SK-N-SH (cell line): ENCODE results near the gene ADD1. TPM values are rescaled to one million over a fixed set of nuclear protein-coding genes. Genes with fewer than 3 reads are reported as not detected.

Experiments used
- CTCF ChIA-PET: fragments of 300-600, 350-600 bp; formaldehyde crosslinking; extraction: SDS; loops from one replicate; lab custom pipeline; 2021; lab: Yijun Ruan, JAX
- POLR2A ChIA-PET: fragments of 350-600 bp; sonication (Branson Sonifier 250); formaldehyde crosslinking; extraction: SDS; loops from one replicate; lab custom pipeline; 2020; ENCODE audit warnings: antibody characterized with exemption, inconsistent platforms; lab: Yijun Ruan, JAX
- DNase-seq: peaks from one replicate; pipeline ENCODE4 v3.0.0; 2012
- H2AFZ ChIP-seq: fragments of 200-600 bp; sonication (generic); 2 replicates; pipeline ENCODE4 v1.8.1; 2016; ENCODE audit warnings: antibody characterized with exemption, mild to moderate bottlenecking, low read depth
- H3F3A ChIP-seq: fragments of 200-600 bp; sonication (generic); replicated peaks from 2 replicates; pipeline ENCODE3; 2016; ENCODE audit warnings: antibody characterized with exemption, mild to moderate bottlenecking; ENCODE audit not compliant: insufficient read depth
- H3K27ac ChIP-seq, 2 experiments: fragments of 200-500 bp in 1 of 2; fragments of 200-600 bp in 1 of 2; sonication (Bioruptor generic) in 1 of 2; sonication (generic), shearing (Covaris generic) in 1 of 2; 2 replicates each; pipeline versions ENCODE4 v1.5.1 to v1.6.1; 2014 to 2016; ENCODE audit warnings: low read depth in 2 of 2, inconsistent platforms in 1 of 2, low read length in 1 of 2, mild to moderate bottlenecking in 1 of 2, mixed read lengths in 1 of 2
- H3K27me3 ChIP-seq: fragments of 200-600 bp; sonication (generic), shearing (Covaris generic); 2 replicates; pipeline ENCODE4 v1.6.1; 2016; ENCODE audit warnings: mixed run types; ENCODE audit not compliant: insufficient read depth
- H3K36me3 ChIP-seq, 2 experiments: fragments of 200-500 bp in 1 of 2; fragments of 200-600 bp in 1 of 2; sonication (Bioruptor generic) in 1 of 2; sonication (generic) in 1 of 2; replicated peaks in 1 of 2; 2 replicates each; pipeline versions ENCODE3 to v1.5.1; 2014 to 2016; ENCODE audit warnings: low read length in 1 of 2, mild to moderate bottlenecking in 1 of 2; ENCODE audit not compliant: insufficient read depth in 2 of 2, control insufficient read depth in 1 of 2
- H3K4me1 ChIP-seq, 2 experiments: fragments of 200-500 bp in 1 of 2; fragments of 200-600 bp in 1 of 2; sonication (Bioruptor generic) in 1 of 2; sonication (generic), shearing (Covaris generic) in 1 of 2; 2 replicates each; pipeline versions ENCODE4 v1.5.1 to v1.6.1; 2014 to 2016; ENCODE audit warnings: low read depth in 1 of 2, low read length in 1 of 2, mixed run types in 1 of 2; ENCODE audit not compliant: insufficient read depth in 2 of 2, control insufficient read depth in 1 of 2
- H3K4me2 ChIP-seq: fragments of 200-600 bp; sonication (generic), shearing (Covaris generic); 2 replicates; pipeline ENCODE4 v1.6.1; 2017; ENCODE audit warnings: mixed run types
- H3K4me3 ChIP-seq, 2 experiments: fragments of 200-500 bp in 1 of 2; fragments of 200-600 bp in 1 of 2; sonication (Bioruptor generic) in 1 of 2; sonication (generic), shearing (Covaris generic) in 1 of 2; 2 replicates each; pipeline versions ENCODE4 v1.5.1 to v1.8.1; 2014 to 2016; ENCODE audit warnings: low read depth in 2 of 2, inconsistent platforms in 1 of 2, low read length in 1 of 2, mild to moderate bottlenecking in 1 of 2, mixed read lengths in 1 of 2, moderate library complexity in 1 of 2
- H3K79me2 ChIP-seq: fragments of 200-600 bp; sonication (generic); 2 replicates; pipeline ENCODE4 v1.8.1; 2017; ENCODE audit warnings: mild to moderate bottlenecking; ENCODE audit not compliant: insufficient read depth
- H3K9ac ChIP-seq: fragments of 200-600 bp; sonication (generic); 2 replicates; pipeline ENCODE4 v1.6.1; 2017; ENCODE audit warnings: mixed run types
- H3K9me2 ChIP-seq: fragments of 200-600 bp; sonication (generic); 2 replicates; pipeline ENCODE4 v1.6.1; 2017; ENCODE audit warnings: mixed run types
- H3K9me3 ChIP-seq: fragments of 200-600 bp; sonication (generic); 2 replicates; pipeline ENCODE4 v1.6.1; 2017; ENCODE audit warnings: mixed run types, mild to moderate bottlenecking, moderate library complexity
- H4K20me1 ChIP-seq: fragments of 200-600 bp; sonication (generic); 2 replicates; pipeline ENCODE4 v1.6.1; 2017; ENCODE audit warnings: mild to moderate bottlenecking, mixed run types; ENCODE audit not compliant: insufficient read depth
- CTCF ChIP-seq: fragments of 200-600 bp; sonication (generic); IDR thresholded peaks from 2 replicates; pipeline ENCODE4 v1.6.1; 2017; ENCODE audit warnings: antibody characterized with exemption, mild to moderate bottlenecking, moderate library complexity
- FOSL2 ChIP-seq: IDR thresholded peaks from 2 replicates; pipeline ENCODE4 v1.4.0; 2012; ENCODE audit warnings: low read depth, mild to moderate bottlenecking, moderate library complexity, borderline replicate concordance
- GATA2 ChIP-seq: sonication (generic); formaldehyde crosslinking; IDR thresholded peaks from 2 replicates; pipeline ENCODE4 v1.5.0; 2020; ENCODE audit warnings: mild to moderate bottlenecking, missing genetic modification reagents
- MXI1 ChIP-seq: IDR thresholded peaks from 2 replicates; pipeline ENCODE4 v1.6.1; 2012; ENCODE audit warnings: mild to moderate bottlenecking, low read depth, low read length, improper control_type of control experiment
- WGBS: methylation state at CpG from one replicate; pipeline ENCODE4 v1.1.6; 2017; ENCODE audit warnings: low lambda C conversion rate; 5-methylcytosine and 5-hydroxymethylcytosine counted together
- polyA plus RNA-seq, 3 experiments: library from polyadenylated mRNA; depleted of rRNA; stranded (reverse); fragments of >200 nt; gene quantifications; 2 replicates each; pipeline ENCODE4 v1.2.3, GENCODE V29; 2012

ADD1 gene
- polyA plus RNA-seq, 1 of the 3 experiments (the other 2 are of a cell fraction), result 155 TPM

GRCh38 chr4:2961421-2961810 is 117.8 kb downstream of the ADD1 start:
- no peaks in the 10 kb centered on the region for H3K27me3 ChIP-seq
- peaks cover 4 to 17% of the 10 kb centered on the region in 2 experiments; a peak in 2 of 4 replicates for H3K4me1 ChIP-seq
- H3K4me2 ChIP-seq, result peak overlapping the region; percentile 91
- H3K9me2 ChIP-seq, result no peaks in the 10 kb centered on the region
- DNase-seq, result peak; percentile 44
- H3K79me2 ChIP-seq, result peaks cover 57% of the 10 kb centered on the region
- peaks cover 12 to 22% of the 10 kb centered on the region in 2 experiments for H3K36me3 ChIP-seq
- CTCF ChIA-PET, result interaction anchor here (0.9 to 2.0 kb wide), 3 partner anchors 9 to 14 kb away, joined by 4 to 7 read pairs (median 5); no protein-coding TSS in a partner anchor
- peaks cover 4% of the 10 kb centered on the region for H3F3A ChIP-seq
- H3K4me3 ChIP-seq, result peak overlapping the region; percentile 91 to 92
- no peaks in the 10 kb centered on the region for H3K9me3 ChIP-seq
- peak overlapping the region in 1 of 2 experiments; percentile 6; a peak in 1 of 4 replicates for H3K27ac ChIP-seq
- H4K20me1 ChIP-seq, result peaks cover 26% of the 10 kb centered on the region
- TF ChIP-seq FOSL2, result no peak
- TF ChIP-seq MXI1, result peak; percentile 13; the same call in 1 of the 2 replicates
- TF ChIP-seq, all 33 proteins: peak for 1
- H3K9ac ChIP-seq, result 0 out of 2 replicates have a peak overlapping the region, but pooled peaks have one; percentile 17
- WGBS, result 41% methylated on average over 8 of the region's 8 CpGs
- no peak overlapping the region for H2AFZ ChIP-seq
- POLR2A ChIA-PET, result interaction anchor here (1.8 kb wide), 1 partner anchor 143 kb away, joined by 5 read pairs; no protein-coding TSS in a partner anchor

- CTCF ChIA-PET, result interaction anchor here (0.7 to 2.0 kb wide), 5 partner anchors 10 to 75 kb away, joined by 3 to 7 read pairs (median 4); no protein-coding TSS in a partner anchor
These were observed 118.3 kb downstream of the ADD1 start for GRCh38 chr4:2961811-2962441.

More at GRCh38 chr4:2961811-2962441, 118.3 kb downstream of the ADD1 start:
- 34% methylated on average over 14 of the region's 14 CpGs for WGBS
- Histone ChIP-seq H3K9me3 (no peaks in the 10 kb centered on the region), H3K36me3 (peaks cover 7 to 20% of the 10 kb centered on the region in 2 experiments), H3K27me3 (no peaks in the 10 kb centered on the region)
- TF ChIP-seq CTCF (peak; percentile 17), MXI1 (peak; percentile 41; the same call in 1 of the 2 replicates), GATA2 (CRISPR knock-in tag) (no peak)
- TF ChIP-seq, all 33 proteins: peak for 2
- Histone ChIP-seq H3K9me2 (no peaks in the 10 kb centered on the region), H3K27ac (peak overlapping the region in 1 of 2 experiments; percentile 61; a peak in 3 of 4 replicates), H4K20me1 (peaks cover 26% of the 10 kb centered on the region), H2AFZ (no peak overlapping the region), H3K4me2 (peak overlapping the region; percentile 91), H3K79me2 (peaks cover 56% of the 10 kb centered on the region), H3K4me3 (peak overlapping the region; percentile 91 to 92), H3K4me1 (peaks cover 4 to 17% of the 10 kb centered on the region in 2 experiments; a peak in 2 of 4 replicates), H3K9ac (peak overlapping the region; percentile 89), H3F3A (peaks cover 4% of the 10 kb centered on the region)
- POLR2A ChIA-PET, result interaction anchor here (1.1 to 1.8 kb wide), 2 partner anchors 117 to 143 kb away, joined by 4 to 5 read pairs; no protein-coding TSS in a partner anchor
- DNase-seq, result peak; percentile 34
